GM23338 (cell line): ENCODE results near the gene TYW3. TPM values are rescaled to one million over a fixed set of nuclear protein-coding genes. Genes with fewer than 3 reads are reported as not detected.

ENCODE experiments used
- ATAC-seq: fragments of 200-7000 bp; cut with Tn5 transposase; 3 replicates; pipeline ENCODE4 v1.9.1; 2020
- DNase-seq: peaks from one replicate; pipeline ENCODE4 v3.0.0-alpha.2; 2015; ENCODE audit warnings: low spot score
- H2AFZ ChIP-seq: fragments of 200-600 bp; sonication (generic); 2 replicates; pipeline ENCODE4 v1.8.0; 2016; ENCODE audit warnings: antibody characterized with exemption, mild to moderate bottlenecking, moderate library complexity
- H3F3A ChIP-seq: fragments of 200-600 bp; sonication (generic); replicated peaks from 2 replicates; pipeline ENCODE4 v1.8.0; 2017; ENCODE audit warnings: antibody characterized with exemption, mixed run types, low read depth
- H3K27ac ChIP-seq: fragments of 200-600 bp; sonication (generic); 2 replicates; pipeline ENCODE4 v1.6.1; 2016; ENCODE audit warnings: low read depth
- H3K27me3 ChIP-seq: fragments of 200-600 bp; sonication (generic); 2 replicates; pipeline ENCODE4 v1.8.0; 2016; ENCODE audit warnings: mild to moderate bottlenecking, mixed run types, moderate library complexity; ENCODE audit not compliant: insufficient read depth
- H3K36me3 ChIP-seq: fragments of 200-600 bp; sonication (generic); 2 replicates; pipeline ENCODE4 v1.8.0; 2016; ENCODE audit warnings: mild to moderate bottlenecking; ENCODE audit not compliant: insufficient read depth
- H3K4me1 ChIP-seq: fragments of 200-600 bp; sonication (generic); 2 replicates; pipeline ENCODE4 v1.8.0; 2016; ENCODE audit warnings: mild to moderate bottlenecking, moderate library complexity; ENCODE audit not compliant: insufficient read depth
- H3K4me2 ChIP-seq: fragments of 200-600 bp; sonication (generic); 2 replicates; pipeline ENCODE4 v1.7.1; 2017; ENCODE audit warnings: mixed run types
- H3K4me3 ChIP-seq: fragments of 200-600 bp; sonication (generic); 2 replicates; pipeline ENCODE4 v1.6.1; 2016; ENCODE audit warnings: mixed run types
- H3K79me2 ChIP-seq: fragments of 200-600 bp; sonication (generic); replicated peaks from 2 replicates; pipeline ENCODE4 v1.8.0; 2017; ENCODE audit warnings: mild to moderate bottlenecking; ENCODE audit not compliant: insufficient read depth
- H3K9me2 ChIP-seq: fragments of 200-600 bp; sonication (generic); 2 replicates; pipeline ENCODE4 v1.8.0; 2017; ENCODE audit not compliant: insufficient read depth
- H4K20me1 ChIP-seq: fragments of 200-600 bp; sonication (generic); replicated peaks from 2 replicates; pipeline ENCODE4 v1.8.0; 2017; ENCODE audit warnings: mild to moderate bottlenecking; ENCODE audit not compliant: insufficient read depth
- H3K27ac Mint-ChIP-seq: 2 replicates; pipeline ENCODE4 v1.8.0; 2020; ENCODE audit warnings: inconsistent platforms, mild to moderate bottlenecking, moderate library complexity, mixed read lengths
- H3K27me3 Mint-ChIP-seq: 3 replicates; pipeline ENCODE4 v1.8.0; 2022; ENCODE audit warnings: low read depth, mild to moderate bottlenecking, moderate library complexity, mixed read lengths, inconsistent platforms; ENCODE audit not compliant: insufficient read depth, poor library complexity
- H3K36me3 Mint-ChIP-seq: 3 replicates; pipeline ENCODE4 v1.8.0; 2021; ENCODE audit warnings: low read depth, mild to moderate bottlenecking, inconsistent platforms, moderate library complexity, mixed read lengths
- H3K4me1 Mint-ChIP-seq: 3 replicates; pipeline ENCODE4 v1.8.0; 2020; ENCODE audit warnings: mild to moderate bottlenecking, inconsistent platforms, mixed read lengths
- H3K4me3 Mint-ChIP-seq: 3 replicates; pipeline ENCODE4 v1.8.0; 2021; ENCODE audit warnings: moderate library complexity, mild to moderate bottlenecking, inconsistent platforms, mixed read lengths
- H3K9me3 Mint-ChIP-seq: 3 replicates; pipeline ENCODE4 v1.8.0; 2020; ENCODE audit warnings: moderate library complexity, mild to moderate bottlenecking, inconsistent platforms, mixed read lengths
- CREB1 ChIP-seq: fragments of 250-450 bp; sonication (Bioruptor Pico); IDR thresholded peaks from 2 replicates; pipeline ENCODE4 v1.5.0; 2020; ENCODE audit warnings: low read depth, mild to moderate bottlenecking, moderate library complexity
- STAT1 ChIP-seq: IDR thresholded peaks from one replicate; pipeline ENCODE4 v1.6.1; 2016; ENCODE audit warnings: antibody characterized with exemption; ENCODE audit not compliant: unreplicated experiment
- polyA plus RNA-seq: library from polyadenylated mRNA; unstranded; fragments of >200 nt; fragmentation: Nextera tagmentation; extraction: Ambion mirVana; gene quantifications from 2 replicates; pipeline ENCODE4 v1.2.1, GENCODE V29; 2016
- total RNA-seq: library from RNA; depleted of rRNA; stranded (reverse); fragments of >200 nt; shearing (Covaris generic); gene quantifications from 2 replicates; pipeline ENCODE4 v1.2.3, GENCODE V29; 2014
- TF ChIP-seq, protein P1 (sequence below): fragments of 250-450 bp; sonication (Bioruptor Pico); IDR thresholded peaks from 2 replicates; pipeline ENCODE4 v1.5.0; 2020; ENCODE audit warnings: mild to moderate bottlenecking, moderate library complexity
- TF ChIP-seq, protein P2 (sequence below), 2 experiments: fragments of 200-600 bp in 1 of 2; sonication (generic) in 1 of 2; conservative IDR thresholded peaks; 2 replicates each; pipeline versions ENCODE4 v1.5.1 to v1.6.1; 2016 to 2017; ENCODE audit warnings: antibody characterized with exemption in 2 of 2, low read depth in 2 of 2, mild to moderate bottlenecking in 2 of 2, moderate library complexity in 1 of 2

The TYW3 gene
- total and polyA plus RNA-seq, 2 experiments from 2014 or later, result 29.6 to 66.8 TPM

DNA sequence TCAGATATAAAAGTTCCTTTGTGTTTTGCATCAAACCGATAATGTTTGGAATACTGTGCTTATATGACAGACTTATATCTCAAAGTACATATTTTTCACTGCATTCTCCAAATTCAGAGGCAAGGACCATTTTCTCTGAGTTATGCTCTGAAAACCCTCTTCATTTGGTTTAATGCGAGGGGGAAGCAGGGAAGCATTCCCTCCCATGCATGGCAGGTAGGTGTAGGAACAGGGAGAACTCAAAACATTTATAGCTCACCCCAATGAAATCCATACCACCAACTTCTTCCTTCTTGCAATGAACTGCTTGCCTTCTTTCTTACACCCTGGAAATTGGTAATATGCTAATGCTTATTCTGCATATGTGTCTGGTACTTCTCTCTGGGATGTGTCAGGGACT lies 48.7 kb upstream of the TYW3 start (continued):
- TF ChIP-seq, protein P1, sequence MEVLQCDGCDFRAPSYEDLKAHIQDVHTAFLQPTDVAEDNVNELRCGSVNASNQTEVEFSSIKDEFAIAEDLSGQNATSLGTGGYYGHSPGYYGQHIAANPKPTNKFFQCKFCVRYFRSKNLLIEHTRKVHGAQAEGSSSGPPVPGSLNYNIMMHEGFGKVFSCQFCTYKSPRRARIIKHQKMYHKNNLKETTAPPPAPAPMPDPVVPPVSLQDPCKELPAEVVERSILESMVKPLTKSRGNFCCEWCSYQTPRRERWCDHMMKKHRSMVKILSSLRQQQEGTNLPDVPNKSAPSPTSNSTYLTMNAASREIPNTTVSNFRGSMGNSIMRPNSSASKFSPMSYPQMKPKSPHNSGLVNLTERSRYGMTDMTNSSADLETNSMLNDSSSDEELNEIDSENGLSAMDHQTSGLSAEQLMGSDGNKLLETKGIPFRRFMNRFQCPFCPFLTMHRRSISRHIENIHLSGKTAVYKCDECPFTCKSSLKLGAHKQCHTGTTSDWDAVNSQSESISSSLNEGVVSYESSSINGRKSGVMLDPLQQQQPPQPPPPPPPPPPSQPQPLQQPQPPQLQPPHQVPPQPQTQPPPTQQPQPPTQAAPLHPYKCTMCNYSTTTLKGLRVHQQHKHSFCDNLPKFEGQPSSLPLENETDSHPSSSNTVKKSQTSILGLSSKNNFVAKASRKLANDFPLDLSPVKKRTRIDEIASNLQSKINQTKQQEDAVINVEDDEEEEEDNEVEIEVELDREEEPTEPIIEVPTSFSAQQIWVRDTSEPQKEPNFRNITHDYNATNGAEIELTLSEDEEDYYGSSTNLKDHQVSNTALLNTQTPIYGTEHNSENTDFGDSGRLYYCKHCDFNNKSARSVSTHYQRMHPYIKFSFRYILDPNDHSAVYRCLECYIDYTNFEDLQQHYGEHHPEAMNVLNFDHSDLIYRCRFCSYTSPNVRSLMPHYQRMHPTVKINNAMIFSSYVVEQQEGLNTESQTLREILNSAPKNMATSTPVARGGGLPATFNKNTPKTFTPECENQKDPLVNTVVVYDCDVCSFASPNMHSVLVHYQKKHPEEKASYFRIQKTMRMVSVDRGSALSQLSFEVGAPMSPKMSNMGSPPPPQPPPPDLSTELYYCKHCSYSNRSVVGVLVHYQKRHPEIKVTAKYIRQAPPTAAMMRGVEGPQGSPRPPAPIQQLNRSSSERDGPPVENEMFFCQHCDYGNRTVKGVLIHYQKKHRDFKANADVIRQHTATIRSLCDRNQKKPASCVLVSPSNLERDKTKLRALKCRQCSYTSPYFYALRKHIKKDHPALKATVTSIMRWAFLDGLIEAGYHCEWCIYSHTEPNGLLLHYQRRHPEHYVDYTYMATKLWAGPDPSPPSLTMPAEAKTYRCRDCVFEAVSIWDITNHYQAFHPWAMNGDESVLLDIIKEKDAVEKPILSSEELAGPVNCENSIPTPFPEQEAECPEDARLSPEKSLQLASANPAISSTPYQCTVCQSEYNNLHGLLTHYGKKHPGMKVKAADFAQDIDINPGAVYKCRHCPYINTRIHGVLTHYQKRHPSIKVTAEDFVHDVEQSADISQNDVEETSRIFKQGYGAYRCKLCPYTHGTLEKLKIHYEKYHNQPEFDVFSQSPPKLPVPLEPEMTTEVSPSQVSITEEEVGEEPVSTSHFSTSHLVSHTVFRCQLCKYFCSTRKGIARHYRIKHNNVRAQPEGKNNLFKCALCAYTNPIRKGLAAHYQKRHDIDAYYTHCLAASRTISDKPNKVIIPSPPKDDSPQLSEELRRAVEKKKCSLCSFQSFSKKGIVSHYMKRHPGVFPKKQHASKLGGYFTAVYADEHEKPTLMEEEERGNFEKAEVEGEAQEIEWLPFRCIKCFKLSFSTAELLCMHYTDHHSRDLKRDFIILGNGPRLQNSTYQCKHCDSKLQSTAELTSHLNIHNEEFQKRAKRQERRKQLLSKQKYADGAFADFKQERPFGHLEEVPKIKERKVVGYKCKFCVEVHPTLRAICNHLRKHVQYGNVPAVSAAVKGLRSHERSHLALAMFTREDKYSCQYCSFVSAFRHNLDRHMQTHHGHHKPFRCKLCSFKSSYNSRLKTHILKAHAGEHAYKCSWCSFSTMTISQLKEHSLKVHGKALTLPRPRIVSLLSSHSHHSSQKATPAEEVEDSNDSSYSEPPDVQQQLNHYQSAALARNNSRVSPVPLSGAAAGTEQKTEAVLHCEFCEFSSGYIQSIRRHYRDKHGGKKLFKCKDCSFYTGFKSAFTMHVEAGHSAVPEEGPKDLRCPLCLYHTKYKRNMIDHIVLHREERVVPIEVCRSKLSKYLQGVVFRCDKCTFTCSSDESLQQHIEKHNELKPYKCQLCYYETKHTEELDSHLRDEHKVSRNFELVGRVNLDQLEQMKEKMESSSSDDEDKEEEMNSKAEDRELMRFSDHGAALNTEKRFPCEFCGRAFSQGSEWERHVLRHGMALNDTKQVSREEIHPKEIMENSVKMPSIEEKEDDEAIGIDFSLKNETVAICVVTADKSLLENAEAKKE (CRISPR knock-in tag), result no peak

DNA sequence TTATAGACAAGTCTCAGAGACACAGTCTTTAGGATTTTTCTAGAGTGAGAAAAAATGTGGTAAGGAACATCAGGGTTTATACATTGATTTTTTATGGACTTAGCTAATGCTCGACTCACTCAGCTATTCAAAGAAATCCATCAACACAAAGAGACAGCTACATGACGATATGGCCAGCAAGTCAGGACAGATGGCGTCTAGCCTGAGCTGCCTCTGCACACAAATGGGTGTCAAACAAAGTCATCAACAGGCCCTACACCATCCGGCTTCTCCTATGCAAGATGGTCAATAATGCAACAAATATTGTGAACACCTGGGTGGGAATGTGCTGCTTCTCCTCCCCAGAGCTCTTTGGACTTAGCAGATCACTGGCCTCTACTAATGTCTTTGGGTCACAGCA lies 46.0 kb upstream of the TYW3 start:
- Histone ChIP-seq H3K9me2 (no peaks in the 10 kb centered on the region), H3K4me1 (no peaks in the 10 kb centered on the region), H3K4me2 (no peak overlapping the region), H3K27ac (no peak overlapping the region), H3K4me3 (no peak overlapping the region), H3F3A (no peaks in the 10 kb centered on the region), H4K20me1 (no peaks in the 10 kb centered on the region), H2AFZ (no peak overlapping the region), H3K27me3 (no peaks in the 10 kb centered on the region), H3K36me3 (no peaks in the 10 kb centered on the region), H3K79me2 (no peaks in the 10 kb centered on the region)
- no peak for DNase-seq
- H3K36me3 Mint-ChIP-seq, result no peaks in the 10 kb centered on the region
- ATAC-seq, result no peak
- no peaks in the 10 kb centered on the region for H3K9me3 Mint-ChIP-seq
- H3K4me1 Mint-ChIP-seq, result peaks cover 9% of the 10 kb centered on the region
- H3K27me3 Mint-ChIP-seq, result no peaks in the 10 kb centered on the region
- TF ChIP-seq, protein P2, sequence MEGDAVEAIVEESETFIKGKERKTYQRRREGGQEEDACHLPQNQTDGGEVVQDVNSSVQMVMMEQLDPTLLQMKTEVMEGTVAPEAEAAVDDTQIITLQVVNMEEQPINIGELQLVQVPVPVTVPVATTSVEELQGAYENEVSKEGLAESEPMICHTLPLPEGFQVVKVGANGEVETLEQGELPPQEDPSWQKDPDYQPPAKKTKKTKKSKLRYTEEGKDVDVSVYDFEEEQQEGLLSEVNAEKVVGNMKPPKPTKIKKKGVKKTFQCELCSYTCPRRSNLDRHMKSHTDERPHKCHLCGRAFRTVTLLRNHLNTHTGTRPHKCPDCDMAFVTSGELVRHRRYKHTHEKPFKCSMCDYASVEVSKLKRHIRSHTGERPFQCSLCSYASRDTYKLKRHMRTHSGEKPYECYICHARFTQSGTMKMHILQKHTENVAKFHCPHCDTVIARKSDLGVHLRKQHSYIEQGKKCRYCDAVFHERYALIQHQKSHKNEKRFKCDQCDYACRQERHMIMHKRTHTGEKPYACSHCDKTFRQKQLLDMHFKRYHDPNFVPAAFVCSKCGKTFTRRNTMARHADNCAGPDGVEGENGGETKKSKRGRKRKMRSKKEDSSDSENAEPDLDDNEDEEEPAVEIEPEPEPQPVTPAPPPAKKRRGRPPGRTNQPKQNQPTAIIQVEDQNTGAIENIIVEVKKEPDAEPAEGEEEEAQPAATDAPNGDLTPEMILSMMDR (conservative IDR thresholded peaks at IDR 0.05; ENCODE audit: low read depth in 2 of 2), result no peak
- TF ChIP-seq STAT1 (no peak), CREB1 (CRISPR knock-in tag) (no peak)
- H3K27ac Mint-ChIP-seq, result no peak overlapping the region; the same call in 1 of the 2 replicates
- H3K4me3 Mint-ChIP-seq, result no peak overlapping the region
